CD14-positive monocyte (primary cell): ENCODE measurements around the gene CST4. TPM values are rescaled to one million over a fixed set of nuclear protein-coding genes. Genes with fewer than 3 reads are reported as not detected.
A peak's percentile ranks its signal among the peaks of the same experiment; 100 is the strongest.

ENCODE experiments used
- DNase-seq, 3 donors: peaks; one replicate each; pipeline ENCODE4 v3.0.0-alpha.2; 2011 to 2022
- H2AFZ ChIP-seq: 2 replicates; pipeline ENCODE4 v1.6.0; 2012; ENCODE audit warnings: mild to moderate bottlenecking, low read depth, low read length, inconsistent platforms; ENCODE audit not compliant: insufficient read depth, poor library complexity, severe bottlenecking
- H3K27ac ChIP-seq, 2 donors: 1 replicate in 1 of 2; 2 replicates in 1 of 2; pipeline ENCODE4 v1.5.1; 2012 to 2013; ENCODE audit warnings: low read length in 2 of 2, control low read depth in 1 of 2, inconsistent platforms in 1 of 2, low read depth in 1 of 2, mild to moderate bottlenecking in 1 of 2
- H3K27me3 ChIP-seq, 2 donors: one replicate each; pipeline versions ENCODE4 v1.6.0 to v1.6.1; 2011 to 2013; ENCODE audit warnings: low read length in 2 of 2; ENCODE audit not compliant: control insufficient read depth in 2 of 2, insufficient read depth in 2 of 2
- H3K36me3 ChIP-seq, 2 donors: replicated peaks in 1 of 2; 1 replicate in 1 of 2; 2 replicates in 1 of 2; pipeline versions ENCODE4 v1.5.1 to v1.6.1; 2012 to 2013; ENCODE audit warnings: low read length in 2 of 2, control low read depth in 1 of 2, inconsistent platforms in 1 of 2, mild to moderate bottlenecking in 1 of 2; ENCODE audit not compliant: insufficient read depth in 2 of 2, control insufficient read depth in 1 of 2
- H3K4me1 ChIP-seq, 2 donors: 1 replicate in 1 of 2; 2 replicates in 1 of 2; pipeline versions ENCODE4 v1.5.1 to v1.6.1; 2012 to 2013; ENCODE audit warnings: low read length in 2 of 2, control low read depth in 1 of 2, inconsistent platforms in 1 of 2, mild to moderate bottlenecking in 1 of 2, moderate library complexity in 1 of 2; ENCODE audit not compliant: insufficient read depth in 2 of 2, control insufficient read depth in 1 of 2
- H3K4me2 ChIP-seq: replicated peaks from 2 replicates; pipeline ENCODE3; 2012; ENCODE audit warnings: low read length, moderate library complexity, mild to moderate bottlenecking; ENCODE audit not compliant: poor library complexity, severe bottlenecking; ENCODE audit errors: extremely low read depth
- H3K4me3 ChIP-seq, 3 experiments: fragments of 200-600 bp in 1 of 3; sonication (generic) in 1 of 3; replicated peaks in 1 of 3; 1 replicate in 2 of 3; 2 replicates in 1 of 3; pipeline ENCODE4 v1.5.1; 2011 to 2013; ENCODE audit warnings: low read length in 3 of 3, mild to moderate bottlenecking in 3 of 3, control low read depth in 2 of 3, low read depth in 2 of 3, inconsistent platforms in 1 of 3, moderate library complexity in 1 of 3
- H3K79me2 ChIP-seq: 2 replicates; pipeline ENCODE4 v1.6.0; 2012; ENCODE audit warnings: mild to moderate bottlenecking, control low read depth, inconsistent platforms, low read length, moderate library complexity; ENCODE audit not compliant: insufficient read depth
- H3K9ac ChIP-seq: 2 replicates; pipeline ENCODE4 v1.6.0; 2017; ENCODE audit warnings: low read length, mild to moderate bottlenecking; ENCODE audit not compliant: insufficient read depth, poor library complexity, severe bottlenecking
- H3K9me3 ChIP-seq, 2 donors: replicated peaks in 1 of 2; 1 replicate in 1 of 2; 2 replicates in 1 of 2; pipeline versions ENCODE4 v1.5.1 to v1.6.1; 2012 to 2013; ENCODE audit warnings: low read length in 2 of 2, control low read depth in 1 of 2; ENCODE audit not compliant: control insufficient read depth in 1 of 2, insufficient read depth in 1 of 2
- H4K20me1 ChIP-seq: 2 replicates; pipeline ENCODE4 v1.6.0; 2012; ENCODE audit warnings: mild to moderate bottlenecking, low read length, control low read depth, moderate library complexity; ENCODE audit not compliant: insufficient read depth
- H3K27ac Mint-ChIP-seq, 7 donors: one replicate each; pipeline ENCODE4 v1.8.0; 2020; ENCODE audit warnings: mild to moderate bottlenecking in 7 of 7, mixed read lengths in 7 of 7, moderate library complexity in 6 of 7, inconsistent platforms in 2 of 7
- H3K27me3 Mint-ChIP-seq, 3 donors: one replicate each; pipeline ENCODE4 v1.8.0; 2021 to 2022; ENCODE audit warnings: low read depth in 3 of 3, mild to moderate bottlenecking in 3 of 3, mixed read lengths in 3 of 3, moderate library complexity in 3 of 3, inconsistent platforms in 1 of 3
- H3K36me3 Mint-ChIP-seq, 2 donors: one replicate each; pipeline ENCODE4 v1.8.0; 2020; ENCODE audit warnings: mixed read lengths in 2 of 2, inconsistent platforms in 1 of 2, mild to moderate bottlenecking in 1 of 2
- H3K4me1 Mint-ChIP-seq: one replicate; pipeline ENCODE4 v1.8.0; 2020; ENCODE audit warnings: mild to moderate bottlenecking, mixed read lengths
- H3K4me3 Mint-ChIP-seq, 2 donors: one replicate each; pipeline ENCODE4 v1.8.0; 2020; ENCODE audit warnings: mild to moderate bottlenecking in 2 of 2, mixed read lengths in 2 of 2, moderate library complexity in 1 of 2
- H3K9me3 Mint-ChIP-seq, 7 donors: one replicate each; pipeline ENCODE4 v1.8.0; 2020 to 2022; ENCODE audit warnings: mixed read lengths in 7 of 7, mild to moderate bottlenecking in 6 of 7, moderate library complexity in 6 of 7, inconsistent platforms in 2 of 7
- CTCF ChIP-seq: fragments of 200-600 bp; IDR thresholded peaks from one replicate; pipeline ENCODE4 v1.8.0; 2022; ENCODE audit warnings: antibody characterized with exemption, mild to moderate bottlenecking
- WGBS: methylation state at CpG from one replicate; pipeline ENCODE4 v1.1.5; 2013; ENCODE audit warnings: missing lambda C conversion rate; ENCODE audit not compliant: insufficient coverage; 5-methylcytosine and 5-hydroxymethylcytosine counted together
- intact Hi-C, 2 donors: fragments of 100-400 bp; cut with micrococcal nuclease; formaldehyde crosslinking; loops; one replicate each; pipeline versions ENCODE4 v1.15.0 to v1.15.1; 2023
- polyA plus RNA-seq, 3 donors: library from polyadenylated mRNA; depleted of rRNA in 1 of 3; unstranded in 2 of 3; stranded (reverse) in 1 of 3; fragments of 300-500 nt in 2 of 3; fragments of >200 nt in 1 of 3; fragmentation: Illumina TruSeq in 2 of 3; gene quantifications; 1 replicate in 2 of 3; 2 replicates in 1 of 3; pipeline ENCODE4 v1.2.3, GENCODE V29; 2012 to 2021

The CST4 gene
- polyA plus RNA-seq, 3 donors: not detected

GRCh38 chr20:23652926-23653325, 35.9 kb downstream of the CST4 start:
- 100% methylated on average over 2 of the region's 2 CpGs for WGBS
- H3K4me1 ChIP-seq: peaks cover 65 to 67% of the 10 kb centered on the region in 2 donors
- Mint-ChIP-seq H3K4me1 (peaks cover 67% of the 10 kb centered on the region), H3K27ac (peak overlapping the region in 6 of 7 donors; percentile 66 to 93 (median 89)), H3K27me3 (peaks cover 0 to 2% (median 0%) of the 10 kb centered on the region in 3 donors), H3K9me3 (no peaks in the 10 kb centered on the region), H3K4me3 (no peak overlapping the region), H3K36me3 (peaks cover 0 to 4% of the 10 kb centered on the region in 2 donors)
- H3K9ac ChIP-seq: no peak overlapping the region
- no peaks in the 10 kb centered on the region for H3K36me3 ChIP-seq
- H2AFZ ChIP-seq: peak overlapping the region; percentile 1
- H3K27ac ChIP-seq: peak overlapping the region; percentile 59 to 90
- intact Hi-C loops: no loop called here
- H3K27me3 ChIP-seq: no peaks in the 10 kb centered on the region
- H3K4me2 ChIP-seq: no peak overlapping the region
- no peak for DNase-seq
- no peak for TF ChIP-seq CTCF
- H4K20me1 ChIP-seq: no peaks in the 10 kb centered on the region
- no peak overlapping the region for H3K4me3 ChIP-seq
- no peaks in the 10 kb centered on the region for H3K9me3 ChIP-seq
- no peaks in the 10 kb centered on the region for H3K79me2 ChIP-seq

DNA sequence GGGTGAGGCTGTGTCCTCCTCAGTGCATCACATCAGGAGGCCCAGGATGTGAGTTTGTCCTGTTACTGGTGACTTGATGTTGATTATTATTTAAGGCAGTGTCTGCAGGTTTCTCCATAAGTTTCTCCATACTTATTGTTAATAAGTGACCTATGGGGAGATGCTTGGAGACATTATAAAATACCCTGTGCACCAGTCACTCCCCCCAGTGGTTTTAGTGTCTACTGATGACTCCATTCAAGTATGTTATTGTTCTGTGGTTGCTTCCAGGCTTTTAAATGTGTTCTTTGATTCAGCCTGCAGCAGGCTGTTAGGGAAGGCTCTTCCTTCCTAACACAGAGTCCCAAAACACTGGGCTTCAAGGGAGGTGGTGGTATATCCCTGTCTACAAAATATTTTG, 36.5 kb downstream of the CST4 start:
- H3K36me3 Mint-ChIP-seq: peaks cover 0 to 4% of the 10 kb centered on the region in 2 donors
- no peaks in the 10 kb centered on the region for H3K27me3 ChIP-seq
- H3K9ac ChIP-seq: no peak overlapping the region
- no peak for DNase-seq
- H3K4me3 ChIP-seq: no peak overlapping the region
- H3K9me3 Mint-ChIP-seq: no peaks in the 10 kb centered on the region
- peak overlapping the region in 2 of 7 donors; percentile 68 to 93 for H3K27ac Mint-ChIP-seq
- H3K4me1 Mint-ChIP-seq: peaks cover 67% of the 10 kb centered on the region
- no peaks in the 10 kb centered on the region for H3K9me3 ChIP-seq
- TF ChIP-seq CTCF: no peak
- H4K20me1 ChIP-seq: no peaks in the 10 kb centered on the region
- no peak overlapping the region for H3K4me3 Mint-ChIP-seq
- no peaks in the 10 kb centered on the region for H3K79me2 ChIP-seq
- H2AFZ ChIP-seq: no peak overlapping the region
- intact Hi-C loops: no loop called here
- no peak overlapping the region for H3K4me2 ChIP-seq
- H3K27ac ChIP-seq: peak overlapping the region in 1 of 2 donors; percentile 90
- H3K4me1 ChIP-seq: peaks cover 70% of the 10 kb centered on the region in 2 donors
- H3K36me3 ChIP-seq: no peaks in the 10 kb centered on the region
- H3K27me3 Mint-ChIP-seq: peaks cover 0 to 2% (median 0%) of the 10 kb centered on the region in 3 donors
